Measurements from ENCODE around the gene ENOSF1.
A peak's percentile ranks its signal among the peaks of the same experiment; 100 is the strongest.

ENOSF1 gene

GRCh38 chr18:629269-630150, 82.9 kb downstream of the ENOSF1 start:
- no peak for FAIRE-seq

- FAIRE-seq = no peak
Observed at GRCh38 chr18:627231-627630, 85.2 kb downstream of the ENOSF1 start.

- FAIRE-seq = peak; percentile 78
Observed at GRCh38 chr18:623761-624620, 88.4 kb downstream of the ENOSF1 start.

GRCh38 chr18:622289-622688, 90.1 kb downstream of the ENOSF1 start:
- FAIRE-seq = no peak

- FAIRE-seq = no peak
Observed at GRCh38 chr18:621291-622043, 91.0 kb downstream of the ENOSF1 start.
